ENCODE results near the gene KCNK3. TPM values are rescaled to one million over a fixed set of nuclear protein-coding genes. Genes with fewer than 3 reads are reported as not detected.
A peak's percentile ranks its signal among the peaks of the same experiment; 100 is the strongest.

The KCNK3 gene
- total and polyA plus RNA-seq, 2 of the 13 experiments (the other 11 are each of a cell fraction or from before 2014, with no cell fraction given): not detected

DNA sequence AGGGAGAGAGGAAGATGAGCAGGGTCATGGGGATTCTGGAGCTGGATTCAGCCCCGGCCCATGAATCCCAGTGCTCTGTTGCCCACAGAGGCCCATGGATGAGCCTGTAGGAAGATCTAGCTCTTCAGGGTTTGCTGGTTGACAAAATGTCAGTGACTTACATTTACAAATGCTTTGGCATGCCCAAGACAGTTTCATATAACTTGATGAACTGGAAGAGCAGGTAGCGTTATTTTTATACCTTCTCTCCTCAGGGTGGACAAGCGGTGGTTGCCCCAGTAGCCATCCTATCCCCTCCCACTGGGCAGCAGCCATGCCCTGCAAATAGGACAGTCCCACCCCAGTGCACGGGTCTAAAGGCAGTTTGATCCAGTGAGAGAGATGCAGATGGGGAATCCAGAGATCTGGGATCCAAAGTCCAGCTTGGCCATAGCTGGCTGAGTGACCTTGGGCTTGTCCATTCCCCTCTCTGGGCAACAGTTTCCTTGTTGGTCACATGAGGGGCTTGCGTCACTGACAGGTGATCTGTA is 21.5 kb upstream of the KCNK3 start:
- FAIRE-seq (no peak), DNase-seq (ENCODE audit: low spot score) (no peak), ATAC-seq (no peak)
- no TSS peak for BruUV-seq (replicated peaks)
- Histone ChIP-seq H3K4me1 (ENCODE audit: insufficient read depth, low read length) (0 out of 2 replicates have a peak, but pooled peaks cover 5% of the 10 kb centered on the region), H3K4me3 (replicated peaks in 1 of 3; ENCODE audit: insufficient read depth in 1 of 3, low read depth in 2 of 3, low read length in 3 of 3) (no peak overlapping the region), H2AFZ (ENCODE audit: low read length) (no peak overlapping the region), H3K9me3 (ENCODE audit: low read length) (no peaks in the 10 kb centered on the region), H3K9ac (ENCODE audit: insufficient read depth, low read depth, low read length) (no peak overlapping the region), H4K20me1 (ENCODE audit: insufficient read depth, low read length) (no peaks in the 10 kb centered on the region), H3K79me2 (ENCODE audit: insufficient read depth, low read length) (no peaks in the 10 kb centered on the region), H3K36me3 (replicated peaks in 1 of 2; ENCODE audit: control insufficient read depth in 1 of 2, insufficient read depth in 2 of 2, low read length in 2 of 2) (no peaks in the 10 kb centered on the region), H3K27ac (ENCODE audit: extremely low read length, insufficient read depth, low read length) (no peak overlapping the region), H3K27me3 (ENCODE audit: control insufficient read depth in 1 of 2, insufficient read depth in 2 of 2, low read length in 2 of 2) (peaks cover 17 to 52% of the 10 kb centered on the region in 2 experiments; a peak in 4 of 5 replicates), H3K4me2 (ENCODE audit: low read depth, low read length) (no peak overlapping the region)
- TF ChIP-seq ZNF143 (CRISPR knock-in tag; IDR thresholded peaks at IDR 0.05) (no peak), HES4 (CRISPR knock-in tag; IDR thresholded peaks at IDR 0.05; ENCODE audit: borderline replicate concordance) (no peak), ZNF552 (CRISPR knock-in tag; IDR thresholded peaks at IDR 0.05; ENCODE audit: borderline replicate concordance) (no peak), ZNF891 (CRISPR knock-in tag; IDR thresholded peaks at IDR 0.05) (no peak), ZNF20 (CRISPR knock-in tag; IDR thresholded peaks at IDR 0.05) (no peak), SP1 (IDR thresholded peaks at IDR 0.05) (no peak), SP1 (CRISPR knock-in tag; IDR thresholded peaks at IDR 0.05) (no peak)
- TF ChIP-seq, protein P1, sequence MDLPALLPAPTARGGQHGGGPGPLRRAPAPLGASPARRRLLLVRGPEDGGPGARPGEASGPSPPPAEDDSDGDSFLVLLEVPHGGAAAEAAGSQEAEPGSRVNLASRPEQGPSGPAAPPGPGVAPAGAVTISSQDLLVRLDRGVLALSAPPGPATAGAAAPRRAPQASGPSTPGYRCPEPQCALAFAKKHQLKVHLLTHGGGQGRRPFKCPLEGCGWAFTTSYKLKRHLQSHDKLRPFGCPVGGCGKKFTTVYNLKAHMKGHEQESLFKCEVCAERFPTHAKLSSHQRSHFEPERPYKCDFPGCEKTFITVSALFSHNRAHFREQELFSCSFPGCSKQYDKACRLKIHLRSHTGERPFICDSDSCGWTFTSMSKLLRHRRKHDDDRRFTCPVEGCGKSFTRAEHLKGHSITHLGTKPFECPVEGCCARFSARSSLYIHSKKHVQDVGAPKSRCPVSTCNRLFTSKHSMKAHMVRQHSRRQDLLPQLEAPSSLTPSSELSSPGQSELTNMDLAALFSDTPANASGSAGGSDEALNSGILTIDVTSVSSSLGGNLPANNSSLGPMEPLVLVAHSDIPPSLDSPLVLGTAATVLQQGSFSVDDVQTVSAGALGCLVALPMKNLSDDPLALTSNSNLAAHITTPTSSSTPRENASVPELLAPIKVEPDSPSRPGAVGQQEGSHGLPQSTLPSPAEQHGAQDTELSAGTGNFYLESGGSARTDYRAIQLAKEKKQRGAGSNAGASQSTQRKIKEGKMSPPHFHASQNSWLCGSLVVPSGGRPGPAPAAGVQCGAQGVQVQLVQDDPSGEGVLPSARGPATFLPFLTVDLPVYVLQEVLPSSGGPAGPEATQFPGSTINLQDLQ (CRISPR knock-in tag; IDR thresholded peaks at IDR 0.05): no peak
- TF ChIP-seq, protein P2, sequence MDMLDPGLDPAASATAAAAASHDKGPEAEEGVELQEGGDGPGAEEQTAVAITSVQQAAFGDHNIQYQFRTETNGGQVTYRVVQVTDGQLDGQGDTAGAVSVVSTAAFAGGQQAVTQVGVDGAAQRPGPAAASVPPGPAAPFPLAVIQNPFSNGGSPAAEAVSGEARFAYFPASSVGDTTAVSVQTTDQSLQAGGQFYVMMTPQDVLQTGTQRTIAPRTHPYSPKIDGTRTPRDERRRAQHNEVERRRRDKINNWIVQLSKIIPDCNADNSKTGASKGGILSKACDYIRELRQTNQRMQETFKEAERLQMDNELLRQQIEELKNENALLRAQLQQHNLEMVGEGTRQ (IDR thresholded peaks at IDR 0.05; ENCODE audit: low read depth, low read length): peak; percentile 40
- TF ChIP-seq, protein P2 (CRISPR knock-in tag; IDR thresholded peaks at IDR 0.05; ENCODE audit: borderline replicate concordance): no peak
- TF ChIP-seq, protein P3, sequence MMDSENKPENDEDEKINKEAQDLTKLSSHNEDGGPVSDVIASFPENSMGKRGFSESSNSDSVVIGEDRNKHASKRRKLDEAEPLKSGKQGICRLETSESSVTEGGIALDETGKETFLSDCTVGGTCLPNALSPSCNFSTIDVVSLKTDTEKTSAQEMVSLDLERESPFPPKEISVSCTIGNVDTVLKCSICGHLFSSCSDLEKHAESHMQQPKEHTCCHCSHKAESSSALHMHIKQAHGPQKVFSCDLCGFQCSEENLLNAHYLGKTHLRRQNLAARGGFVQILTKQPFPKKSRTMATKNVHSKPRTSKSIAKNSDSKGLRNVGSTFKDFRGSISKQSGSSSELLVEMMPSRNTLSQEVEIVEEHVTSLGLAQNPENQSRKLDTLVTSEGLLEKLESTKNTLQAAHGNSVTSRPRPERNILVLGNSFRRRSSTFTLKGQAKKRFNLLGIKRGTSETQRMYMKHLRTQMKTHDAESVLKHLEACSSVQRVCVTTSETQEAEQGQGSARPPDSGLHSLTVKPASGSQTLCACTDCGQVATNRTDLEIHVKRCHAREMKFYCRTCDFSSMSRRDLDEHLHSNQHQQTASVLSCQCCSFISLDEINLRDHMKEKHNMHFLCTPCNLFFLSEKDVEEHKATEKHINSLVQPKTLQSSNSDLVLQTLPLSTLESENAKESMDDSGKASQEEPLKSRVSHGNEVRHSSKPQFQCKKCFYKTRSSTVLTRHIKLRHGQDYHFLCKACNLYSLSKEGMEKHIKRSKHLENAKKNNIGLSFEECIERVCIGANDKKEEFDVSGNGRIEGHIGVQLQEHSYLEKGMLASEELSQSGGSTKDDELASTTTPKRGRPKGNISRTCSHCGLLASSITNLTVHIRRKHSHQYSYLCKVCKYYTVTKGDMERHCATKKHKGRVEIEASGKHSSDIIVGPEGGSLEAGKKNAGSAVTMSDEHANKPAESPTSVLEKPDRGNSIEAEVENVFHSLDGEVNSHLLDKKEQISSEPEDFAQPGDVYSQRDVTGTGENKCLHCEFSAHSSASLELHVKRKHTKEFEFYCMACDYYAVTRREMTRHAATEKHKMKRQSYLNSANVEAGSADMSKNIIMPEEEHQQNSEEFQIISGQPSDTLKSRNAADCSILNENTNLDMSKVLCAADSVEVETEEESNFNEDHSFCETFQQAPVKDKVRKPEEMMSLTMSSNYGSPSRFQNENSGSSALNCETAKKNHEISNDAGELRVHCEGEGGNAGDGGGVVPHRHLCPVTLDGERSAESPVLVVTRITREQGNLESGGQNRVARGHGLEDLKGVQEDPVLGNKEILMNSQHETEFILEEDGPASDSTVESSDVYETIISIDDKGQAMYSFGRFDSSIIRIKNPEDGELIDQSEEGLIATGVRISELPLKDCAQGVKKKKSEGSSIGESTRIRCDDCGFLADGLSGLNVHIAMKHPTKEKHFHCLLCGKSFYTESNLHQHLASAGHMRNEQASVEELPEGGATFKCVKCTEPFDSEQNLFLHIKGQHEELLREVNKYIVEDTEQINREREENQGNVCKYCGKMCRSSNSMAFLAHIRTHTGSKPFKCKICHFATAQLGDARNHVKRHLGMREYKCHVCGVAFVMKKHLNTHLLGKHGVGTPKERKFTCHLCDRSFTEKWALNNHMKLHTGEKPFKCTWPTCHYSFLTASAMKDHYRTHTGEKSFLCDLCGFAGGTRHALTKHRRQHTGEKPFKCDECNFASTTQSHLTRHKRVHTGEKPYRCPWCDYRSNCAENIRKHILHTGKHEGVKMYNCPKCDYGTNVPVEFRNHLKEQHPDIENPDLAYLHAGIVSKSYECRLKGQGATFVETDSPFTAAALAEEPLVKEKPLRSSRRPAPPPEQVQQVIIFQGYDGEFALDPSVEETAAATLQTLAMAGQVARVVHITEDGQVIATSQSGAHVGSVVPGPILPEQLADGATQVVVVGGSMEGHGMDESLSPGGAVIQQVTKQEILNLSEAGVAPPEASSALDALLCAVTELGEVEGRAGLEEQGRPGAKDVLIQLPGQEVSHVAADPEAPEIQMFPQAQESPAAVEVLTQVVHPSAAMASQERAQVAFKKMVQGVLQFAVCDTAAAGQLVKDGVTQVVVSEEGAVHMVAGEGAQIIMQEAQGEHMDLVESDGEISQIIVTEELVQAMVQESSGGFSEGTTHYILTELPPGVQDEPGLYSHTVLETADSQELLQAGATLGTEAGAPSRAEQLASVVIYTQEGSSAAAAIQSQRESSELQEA (CRISPR knock-in tag; IDR thresholded peaks at IDR 0.05; ENCODE audit: not compliant biosample characterization): no peak
- WGBS (ENCODE audit: low lambda C conversion rate): 25% methylated on average over 4 of the region's 5 CpGs
- in situ Hi-C loops (cut with HindIII; ENCODE audit: extremely low pct_ligation_motif_present, low pct_unique_long_range_greater_than_20kb): no loop called here
- intact Hi-C loops (cut with micrococcal nuclease; ENCODE audit: unreplicated experiment): no loop called here
- ChIA-PET CTCF (ENCODE audit: low intra/inter-chr PET ratio, low total read pairs) (no interaction called here), POLR2A (no interaction called here)

Data from HepG2 (cell line).